H9 (cell line): ENCODE measurements around the gene MYH16. TPM values are rescaled to one million over a fixed set of nuclear protein-coding genes. Genes with fewer than 3 reads are reported as not detected.

Experiments
- DNase-seq: peaks from one replicate; pipeline ENCODE4 v3.0.0-alpha.2; 2017
- H2AFZ ChIP-seq: one replicate; pipeline ENCODE4 v1.6.1; 2013; ENCODE audit warnings: mild to moderate bottlenecking, low read length, control low read depth, moderate library complexity
- H2AK5ac ChIP-seq: 2 replicates; pipeline ENCODE4 v1.6.1; 2013; ENCODE audit warnings: low read length, control low read depth, mixed read lengths; ENCODE audit not compliant: insufficient read length
- H2BK120ac ChIP-seq: one replicate; pipeline ENCODE4 v1.6.1; 2013; ENCODE audit warnings: low read depth, mild to moderate bottlenecking, low read length, control low read depth, inconsistent platforms; ENCODE audit not compliant: poor library complexity, severe bottlenecking
- H2BK12ac ChIP-seq: 2 replicates; pipeline ENCODE4 v1.6.1; 2013; ENCODE audit warnings: low read length, control low read depth, mixed read lengths, low read depth; ENCODE audit not compliant: insufficient read length
- H2BK15ac ChIP-seq: 2 replicates; pipeline ENCODE4 v1.6.1; 2013; ENCODE audit warnings: low read depth, low read length, control low read depth
- H2BK20ac ChIP-seq: one replicate; pipeline ENCODE4 v1.6.1; 2013; ENCODE audit warnings: low read depth, mild to moderate bottlenecking, low read length, control low read depth, inconsistent platforms; ENCODE audit not compliant: poor library complexity, severe bottlenecking
- H2BK5ac ChIP-seq: 2 replicates; pipeline ENCODE4 v1.6.1; 2013; ENCODE audit warnings: low read length, control low read depth, mixed read lengths; ENCODE audit not compliant: insufficient read length
- H3K14ac ChIP-seq: 2 replicates; pipeline ENCODE4 v1.6.1; 2013; ENCODE audit warnings: low read length, control low read depth; ENCODE audit not compliant: insufficient read depth
- H3K18ac ChIP-seq: 2 replicates; pipeline ENCODE4 v1.6.1; 2013; ENCODE audit warnings: low read depth, mild to moderate bottlenecking, mixed read lengths, low read length, control low read depth; ENCODE audit not compliant: insufficient read length
- H3K23ac ChIP-seq: 2 replicates; pipeline ENCODE4 v1.6.1; 2013; ENCODE audit warnings: low read length, control low read depth, mixed read lengths, low read depth; ENCODE audit not compliant: insufficient read length
- H3K23me2 ChIP-seq: 2 replicates; pipeline ENCODE4 v1.6.1; 2013; ENCODE audit warnings: low read depth, mild to moderate bottlenecking, mixed read lengths, low read length, control low read depth; ENCODE audit not compliant: insufficient read length, poor library complexity, severe bottlenecking
- H3K27ac ChIP-seq: 2 replicates; pipeline ENCODE4 v1.5.1; 2013; ENCODE audit warnings: low read length, control low read depth, mixed read lengths, low read depth; ENCODE audit not compliant: insufficient read length
- H3K27me3 ChIP-seq: 2 replicates; pipeline ENCODE4 v1.6.1; 2013; ENCODE audit warnings: low read length, control low read depth, inconsistent platforms; ENCODE audit not compliant: insufficient read depth
- H3K4ac ChIP-seq: 2 replicates; pipeline ENCODE4 v1.6.1; 2013; ENCODE audit warnings: low read depth, mild to moderate bottlenecking, control low read depth, inconsistent platforms, low read length, moderate library complexity
- H3K4me1 ChIP-seq: 2 replicates; pipeline ENCODE4 v1.6.1; 2013; ENCODE audit warnings: low read length, control low read depth, inconsistent platforms; ENCODE audit not compliant: insufficient read depth
- H3K4me2 ChIP-seq: 2 replicates; pipeline ENCODE4 v1.6.1; 2013; ENCODE audit warnings: low read length, control low read depth, mixed read lengths; ENCODE audit not compliant: insufficient read length, insufficient read depth
- H3K56ac ChIP-seq: 2 replicates; pipeline ENCODE4 v1.6.1; 2013; ENCODE audit warnings: low read depth, mild to moderate bottlenecking, mixed read lengths, low read length, control low read depth; ENCODE audit not compliant: insufficient read length
- H3K79me1 ChIP-seq: 2 replicates; pipeline ENCODE4 v1.6.1; 2013; ENCODE audit warnings: low read depth, mild to moderate bottlenecking, moderate library complexity, low read length, control low read depth, inconsistent platforms; ENCODE audit not compliant: insufficient read depth, poor library complexity, severe bottlenecking
- H3K79me2 ChIP-seq: 2 replicates; pipeline ENCODE4 v1.6.1; 2013; ENCODE audit warnings: low read length, control low read depth, inconsistent platforms; ENCODE audit not compliant: insufficient read depth
- H3K9ac ChIP-seq: 2 replicates; pipeline ENCODE4 v1.6.1; 2013; ENCODE audit warnings: low read length, control low read depth, mixed read lengths; ENCODE audit not compliant: insufficient read length; ENCODE audit errors: extremely low read depth
- H3K9me3 ChIP-seq: one replicate; pipeline ENCODE4 v1.6.1; 2013; ENCODE audit warnings: low read depth, low read length, inconsistent platforms; ENCODE audit not compliant: control insufficient read depth
- H3T11ph ChIP-seq: one replicate; pipeline ENCODE4 v1.6.1; 2013; ENCODE audit warnings: mild to moderate bottlenecking, low read length, control low read depth, inconsistent platforms
- H4K20me1 ChIP-seq: one replicate; pipeline ENCODE4 v1.6.1; 2013; ENCODE audit not compliant: control insufficient read depth, insufficient read length, insufficient read depth
- H4K5ac ChIP-seq: 2 replicates; pipeline ENCODE4 v1.6.1; 2013; ENCODE audit warnings: low read depth, mild to moderate bottlenecking, mixed read lengths, low read length, control low read depth; ENCODE audit not compliant: insufficient read length
- H4K8ac ChIP-seq: replicated peaks from 2 replicates; pipeline ENCODE4 v1.6.1; 2013; ENCODE audit warnings: low read length, control low read depth, mixed read lengths, low read depth; ENCODE audit not compliant: insufficient read length
- H4K91ac ChIP-seq: 2 replicates; pipeline ENCODE4 v1.6.1; 2013; ENCODE audit warnings: low read depth, mild to moderate bottlenecking, moderate library complexity, mixed read lengths, low read length, control low read depth; ENCODE audit not compliant: insufficient read length
- H3K27ac Mint-ChIP-seq, 3 experiments: 2 replicates in 2 of 3; 3 replicates in 1 of 3; pipeline ENCODE4 v1.8.0; 2020 to 2021; ENCODE audit warnings: mixed read lengths in 3 of 3, mild to moderate bottlenecking in 1 of 3, moderate library complexity in 1 of 3
- H3K27me3 Mint-ChIP-seq: 2 replicates; pipeline ENCODE4 v1.8.0; 2021; ENCODE audit warnings: low read depth, mild to moderate bottlenecking, moderate library complexity, mixed read lengths
- H3K36me3 Mint-ChIP-seq, 3 experiments: 2 replicates in 2 of 3; 3 replicates in 1 of 3; pipeline ENCODE4 v1.8.0; 2020 to 2021; ENCODE audit warnings: low read depth in 3 of 3, mixed read lengths in 3 of 3; ENCODE audit not compliant: insufficient read depth in 1 of 3
- H3K4me1 Mint-ChIP-seq, 2 experiments: 2 replicates each; pipeline ENCODE4 v1.8.0; 2020; ENCODE audit warnings: mixed read lengths in 2 of 2
- H3K4me3 Mint-ChIP-seq, 2 experiments: 2 replicates in 1 of 2; 3 replicates in 1 of 2; pipeline ENCODE4 v1.8.0; 2020 to 2021; ENCODE audit warnings: mild to moderate bottlenecking in 2 of 2, mixed read lengths in 2 of 2, moderate library complexity in 1 of 2
- H3K9me3 Mint-ChIP-seq, 2 experiments: 2 replicates in 1 of 2; 3 replicates in 1 of 2; pipeline ENCODE4 v1.8.0; 2020; ENCODE audit warnings: mild to moderate bottlenecking in 2 of 2, mixed read lengths in 2 of 2, moderate library complexity in 1 of 2
- CTCF ChIP-seq: fragments of 200-600 bp; sonication (generic); conservative IDR thresholded peaks from 3 replicates; pipeline ENCODE4 v1.8.0; 2021; ENCODE audit warnings: antibody characterized with exemption, mild to moderate bottlenecking
- WGBS: extraction: QIAGEN DNeasy Blood & Tissue Kit; methylation state at CpG from one replicate; pipeline ENCODE4 v1.1.7; 2013; ENCODE audit warnings: missing lambda C conversion rate, low lambda C conversion rate, mixed read lengths; ENCODE audit not compliant: insufficient read length; ENCODE audit errors: extremely low coverage; 5-methylcytosine and 5-hydroxymethylcytosine counted together
- total RNA-seq: library from RNA; stranded (reverse); gene quantifications from 2 replicates; pipeline ENCODE4 v1.2.1, GENCODE V29; 2021

Gene MYH16
- total RNA-seq, 1 experiment from 2014 or later: not detected

GRCh38 chr7:99275496-99275895 lies 2.9 kb downstream of the MYH16 start:
- Histone ChIP-seq H3K4me1 (no peaks in the 10 kb centered on the region), H2AK5ac (no peak overlapping the region), H3K23me2 (no peaks in the 10 kb centered on the region), H3K56ac (no peak overlapping the region), H3K27me3 (no peaks in the 10 kb centered on the region; the same call in 1 of the 2 replicates), H4K8ac (no peak overlapping the region), H3T11ph (no peak overlapping the region), H4K91ac (no peak overlapping the region), H3K79me1 (no peaks in the 10 kb centered on the region), H2BK12ac (no peak overlapping the region), H2BK5ac (no peak overlapping the region), H3K14ac (no peak overlapping the region), H3K9me3 (no peaks in the 10 kb centered on the region), H3K4ac (no peak overlapping the region), H4K20me1 (no peaks in the 10 kb centered on the region), H3K27ac (no peak overlapping the region), H3K79me2 (no peaks in the 10 kb centered on the region), H3K23ac (no peak overlapping the region), H3K18ac (no peak overlapping the region), H4K5ac (no peak overlapping the region), H2BK120ac (no peak overlapping the region), H2BK20ac (no peak overlapping the region), H2BK15ac (no peak overlapping the region), H3K9ac (no peak overlapping the region), H2AFZ (no peak overlapping the region), H3K4me2 (no peak overlapping the region)
- DNase-seq: no peak
- Mint-ChIP-seq H3K9me3 (no peaks in the 10 kb centered on the region; a peak in 1 of 5 replicates), H3K27ac (no peak overlapping the region), H3K27me3 (0 out of 2 replicates have a peak, but pooled peaks cover 2% of the 10 kb centered on the region), H3K4me3 (no peak overlapping the region), H3K4me1 (no peaks in the 10 kb centered on the region), H3K36me3 (no peaks in the 10 kb centered on the region)
- WGBS: no CpG with 5 or more reads among the region's 7 CpGs
- no peak for TF ChIP-seq CTCF
